CMK (cell line): Measurements from ENCODE around the gene SERTAD3.

Source experiments
- DNase-seq: peaks from one replicate; pipeline ENCODE4 v3.0.0-alpha.2; 2010; ENCODE audit warnings: low read depth

The SERTAD3 gene

GRCh38 chr19:40424637-40425449, 19.3 kb downstream of the SERTAD3 start:
- no peak for DNase-seq

GRCh38 chr19:40423938-40424337, 20.2 kb downstream of the SERTAD3 start:
- no peak for DNase-seq

- DNase-seq, result no peak
These were observed 21.2 kb downstream of the SERTAD3 start for GRCh38 chr19:40422748-40423566.

- DNase-seq, result no peak
These were observed 22.0 kb downstream of the SERTAD3 start for GRCh38 chr19:40421993-40422747.

- no peak for DNase-seq
These were observed 23.1 kb downstream of the SERTAD3 start for GRCh38 chr19:40420766-40421765.

GRCh38 chr19:40420451-40420765, 23.7 kb downstream of the SERTAD3 start:
- DNase-seq, result no peak

- no peak for DNase-seq
These were observed 24.4 kb downstream of the SERTAD3 start for GRCh38 chr19:40419780-40420179.

GRCh38 chr19:40419066-40419612, 25.0 kb downstream of the SERTAD3 start:
- no peak for DNase-seq

- DNase-seq, result no peak
These were observed 26.1 kb downstream of the SERTAD3 start for GRCh38 chr19:40418040-40418439.

GRCh38 chr19:40417643-40417981, 26.5 kb downstream of the SERTAD3 start:
- no peak for DNase-seq

- DNase-seq, result peak; percentile 94
These were observed 27.1 kb downstream of the SERTAD3 start for GRCh38 chr19:40416918-40417642.

- no peak for DNase-seq
These were observed 28.4 kb downstream of the SERTAD3 start for GRCh38 chr19:40415768-40416167.

GRCh38 chr19:40414542-40415535, 29.3 kb downstream of the SERTAD3 start:
- DNase-seq, result no peak

- DNase-seq, result no peak
These were observed 30.8 kb downstream of the SERTAD3 start, which contains the start of gene PRX for GRCh38 chr19:40413291-40413845. Gene PRX (minus strand): TSS chr19:40413378. CDS start chr19:40407932, 5,446 bp downstream.

- DNase-seq, result no peak
These were observed 31.3 kb downstream of the SERTAD3 start for GRCh38 chr19:40412866-40413265.

GRCh38 chr19:40411958-40412499, 32.1 kb downstream of the SERTAD3 start:
- no peak for DNase-seq

GRCh38 chr19:40411125-40411842, 32.9 kb downstream of the SERTAD3 start:
- no peak for DNase-seq

- no peak for DNase-seq
These were observed 34.1 kb downstream of the SERTAD3 start for GRCh38 chr19:40410030-40410389.
